ENCODE data around the gene ZNF410.

DNA sequence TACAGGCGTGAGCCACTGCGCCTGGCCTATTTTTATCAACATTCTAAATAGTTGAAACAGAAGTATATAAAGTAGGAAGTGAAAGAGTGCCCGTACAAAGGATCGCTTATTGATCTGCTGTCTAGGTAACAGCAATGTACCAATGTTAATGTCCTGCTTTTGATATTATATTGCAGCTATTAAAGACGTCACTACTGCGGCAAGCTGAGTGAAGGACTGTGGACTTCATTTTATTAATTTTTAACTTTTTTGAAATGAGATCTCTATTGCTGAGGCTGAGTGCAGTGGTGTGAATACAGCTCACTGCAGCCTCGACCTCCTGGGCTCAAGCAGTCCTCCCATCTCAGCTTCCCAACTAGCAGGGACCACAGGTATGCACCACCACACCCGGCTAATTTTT lies 24.2 kb upstream of the ZNF410 start:
- TF ChIP-seq, protein P1, sequence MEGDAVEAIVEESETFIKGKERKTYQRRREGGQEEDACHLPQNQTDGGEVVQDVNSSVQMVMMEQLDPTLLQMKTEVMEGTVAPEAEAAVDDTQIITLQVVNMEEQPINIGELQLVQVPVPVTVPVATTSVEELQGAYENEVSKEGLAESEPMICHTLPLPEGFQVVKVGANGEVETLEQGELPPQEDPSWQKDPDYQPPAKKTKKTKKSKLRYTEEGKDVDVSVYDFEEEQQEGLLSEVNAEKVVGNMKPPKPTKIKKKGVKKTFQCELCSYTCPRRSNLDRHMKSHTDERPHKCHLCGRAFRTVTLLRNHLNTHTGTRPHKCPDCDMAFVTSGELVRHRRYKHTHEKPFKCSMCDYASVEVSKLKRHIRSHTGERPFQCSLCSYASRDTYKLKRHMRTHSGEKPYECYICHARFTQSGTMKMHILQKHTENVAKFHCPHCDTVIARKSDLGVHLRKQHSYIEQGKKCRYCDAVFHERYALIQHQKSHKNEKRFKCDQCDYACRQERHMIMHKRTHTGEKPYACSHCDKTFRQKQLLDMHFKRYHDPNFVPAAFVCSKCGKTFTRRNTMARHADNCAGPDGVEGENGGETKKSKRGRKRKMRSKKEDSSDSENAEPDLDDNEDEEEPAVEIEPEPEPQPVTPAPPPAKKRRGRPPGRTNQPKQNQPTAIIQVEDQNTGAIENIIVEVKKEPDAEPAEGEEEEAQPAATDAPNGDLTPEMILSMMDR (IDR thresholded peaks at IDR 0.05; ENCODE audit: low read depth, low read length) = no peak
- TF ChIP-seq POLR2A (IDR thresholded peaks at IDR 0.05; ENCODE audit: extremely low read depth, insufficient read length) = no peak

Data from NB4 (cell line).